Measurements from ENCODE around the gene BAG5. TPM values are rescaled to one million over a fixed set of nuclear protein-coding genes. Genes with fewer than 3 reads are reported as not detected.

The BAG5 gene
- total RNA-seq, 1 experiment from 2014 or later = 22.5 TPM

GRCh38 chr14:103547941-103548462 lies 14.5 kb downstream of the BAG5 start:
- BruUV-seq (replicated peaks) = no TSS peak

GRCh38 chr14:103547455-103547940 lies 15.0 kb downstream of the BAG5 start:
- ATAC-seq = no peak
- DNase-seq (ENCODE audit: low read depth, low spot score) = no peak
- Histone ChIP-seq H3K36me3 (ENCODE audit: control insufficient read depth, insufficient read depth, low read length) (no peaks in the 10 kb centered on the region), H3K4me1 (ENCODE audit: control insufficient read depth, insufficient read depth, low read length) (peaks cover 38% of the 10 kb centered on the region), H3K4me3 (ENCODE audit: low read depth in 2 of 2, low read length in 2 of 2) (no peak overlapping the region), H3K27ac (ENCODE audit: low read length) (no peak overlapping the region), H3K27me3 (ENCODE audit: control insufficient read depth, insufficient read depth, low read length) (no peaks in the 10 kb centered on the region), H3K9me3 (ENCODE audit: control insufficient read depth, insufficient read depth, low read depth, low read length) (no peaks in the 10 kb centered on the region)
- TF ChIP-seq CTCF (IDR thresholded peaks at IDR 0.05) (no peak), POLR2AphosphoS5 (IDR thresholded peaks at IDR 0.05; ENCODE audit: low read depth, low read length) (no peak), TCF7L2 (IDR thresholded peaks at IDR 0.05; ENCODE audit: low read depth, low read length) (no peak), SIN3A (IDR thresholded peaks at IDR 0.05; ENCODE audit: borderline replicate concordance, insufficient read depth, low read depth, low read length) (no peak), REST (IDR thresholded peaks at IDR 0.05; ENCODE audit: insufficient read depth in 1 of 2, low read depth in 2 of 2, low read length in 1 of 2) (no peak)
- intact Hi-C loops (cut with micrococcal nuclease; ENCODE audit: unreplicated experiment) = no loop called here
- in situ Hi-C loops (cut with HindIII; ENCODE audit: low pct_unique_long_range_greater_than_20kb, low sequenced_read_pairs) = no loop called here
- ChIA-PET CTCF (interaction anchor here (0.5 to 2.7 kb wide), 3 partner anchors 27 to 1349 kb away, joined by 3 to 13 read pairs (median 3); no protein-coding TSS in a partner anchor), POLR2A (no interaction called here)
- BruUV-seq (replicated peaks) = no TSS peak

More at GRCh38 chr14:103547941-103548462, 14.5 kb downstream of the BAG5 start:
- in situ Hi-C loops (cut with HindIII; ENCODE audit: low pct_unique_long_range_greater_than_20kb, low sequenced_read_pairs) = no loop called here
- TF ChIP-seq REST (IDR thresholded peaks at IDR 0.05; ENCODE audit: insufficient read depth in 1 of 2, low read depth in 2 of 2, low read length in 1 of 2) (no peak), TCF7L2 (IDR thresholded peaks at IDR 0.05; ENCODE audit: low read depth, low read length) (no peak), SIN3A (IDR thresholded peaks at IDR 0.05; ENCODE audit: borderline replicate concordance, insufficient read depth, low read depth, low read length) (no peak), POLR2AphosphoS5 (IDR thresholded peaks at IDR 0.05; ENCODE audit: low read depth, low read length) (no peak), CTCF (IDR thresholded peaks at IDR 0.05) (no peak)
- no peaks in the 10 kb centered on the region for H3K9me3 ChIP-seq (ENCODE audit: control insufficient read depth, insufficient read depth, low read depth, low read length)
- no peak for DNase-seq (ENCODE audit: low read depth, low spot score)
- ChIA-PET CTCF (interaction anchor here (2.7 kb wide), 1 partner anchor 29 kb away, joined by 13 read pairs; no protein-coding TSS in a partner anchor), POLR2A (no interaction called here)
- H3K27ac ChIP-seq (ENCODE audit: low read length) = no peak overlapping the region
- H3K4me1 ChIP-seq (ENCODE audit: control insufficient read depth, insufficient read depth, low read length) = peaks cover 38% of the 10 kb centered on the region
- intact Hi-C loops (cut with micrococcal nuclease; ENCODE audit: unreplicated experiment) = no loop called here
- ATAC-seq = no peak
- H3K4me3 ChIP-seq (ENCODE audit: low read depth in 2 of 2, low read length in 2 of 2) = no peak overlapping the region
- H3K27me3 ChIP-seq (ENCODE audit: control insufficient read depth, insufficient read depth, low read length) = no peaks in the 10 kb centered on the region
- no peaks in the 10 kb centered on the region for H3K36me3 ChIP-seq (ENCODE audit: control insufficient read depth, insufficient read depth, low read length)
